Dedifferentiated amniotic fluid mesenchymal stem cell (primary cell): Measurements from ENCODE around the gene BBS7.

ENCODE experiments used
- DNase-seq: peaks from one replicate; pipeline ENCODE4 v3.0.0-alpha.2; 2016; ENCODE audit errors: extremely low spot score

BBS7 gene, protein sequence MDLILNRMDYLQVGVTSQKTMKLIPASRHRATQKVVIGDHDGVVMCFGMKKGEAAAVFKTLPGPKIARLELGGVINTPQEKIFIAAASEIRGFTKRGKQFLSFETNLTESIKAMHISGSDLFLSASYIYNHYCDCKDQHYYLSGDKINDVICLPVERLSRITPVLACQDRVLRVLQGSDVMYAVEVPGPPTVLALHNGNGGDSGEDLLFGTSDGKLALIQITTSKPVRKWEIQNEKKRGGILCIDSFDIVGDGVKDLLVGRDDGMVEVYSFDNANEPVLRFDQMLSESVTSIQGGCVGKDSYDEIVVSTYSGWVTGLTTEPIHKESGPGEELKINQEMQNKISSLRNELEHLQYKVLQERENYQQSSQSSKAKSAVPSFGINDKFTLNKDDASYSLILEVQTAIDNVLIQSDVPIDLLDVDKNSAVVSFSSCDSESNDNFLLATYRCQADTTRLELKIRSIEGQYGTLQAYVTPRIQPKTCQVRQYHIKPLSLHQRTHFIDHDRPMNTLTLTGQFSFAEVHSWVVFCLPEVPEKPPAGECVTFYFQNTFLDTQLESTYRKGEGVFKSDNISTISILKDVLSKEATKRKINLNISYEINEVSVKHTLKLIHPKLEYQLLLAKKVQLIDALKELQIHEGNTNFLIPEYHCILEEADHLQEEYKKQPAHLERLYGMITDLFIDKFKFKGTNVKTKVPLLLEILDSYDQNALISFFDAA

DNA sequence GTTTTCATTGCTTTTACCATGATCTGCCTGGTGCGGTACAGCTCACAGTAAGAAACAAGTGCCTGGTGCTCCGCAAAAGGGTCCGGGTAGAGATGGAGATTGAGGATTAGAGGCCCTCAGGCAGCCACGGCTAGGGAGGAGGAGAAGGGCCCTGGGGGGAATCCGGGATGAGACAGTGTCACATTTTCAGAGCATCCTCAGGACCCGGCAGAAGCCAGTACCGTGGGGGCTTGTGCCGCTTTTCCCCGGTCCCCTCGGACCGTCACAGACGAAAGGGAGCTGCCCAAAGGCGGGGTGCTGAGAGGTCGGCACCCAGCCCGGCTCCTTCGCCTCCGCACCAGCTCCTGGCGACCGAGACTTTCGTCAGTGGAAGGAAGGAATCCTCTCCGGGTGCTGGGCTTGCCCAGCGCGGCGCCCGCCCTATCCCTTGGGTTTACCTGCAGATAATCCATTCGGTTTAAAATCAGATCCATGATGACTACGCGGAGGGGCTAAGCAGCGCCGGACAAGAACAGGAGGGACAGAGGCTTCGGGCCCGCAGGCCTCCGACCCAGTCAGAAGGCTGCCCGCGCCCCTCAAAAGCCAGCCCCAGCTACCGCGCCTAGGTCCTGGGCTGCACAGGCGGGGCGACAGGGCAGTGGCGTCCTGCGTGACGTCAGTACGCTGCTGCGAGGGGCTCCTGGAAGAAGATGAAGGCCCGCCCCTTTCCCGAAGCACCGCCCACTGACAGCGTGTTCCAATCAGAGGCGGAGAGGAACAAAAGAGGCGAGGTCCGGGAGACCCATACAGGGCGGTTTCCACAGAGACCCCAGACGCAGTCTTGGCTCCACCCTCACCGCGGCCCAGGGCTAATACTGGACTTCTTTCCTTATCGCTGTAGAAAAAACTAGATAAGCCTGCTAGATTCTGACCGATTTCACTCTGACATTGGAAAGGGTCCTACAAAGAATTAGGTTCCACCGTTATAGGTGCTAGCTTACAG, at the start of gene BBS7:
Gene BBS7 (minus strand): TSS at position 634 of the 982 bp plus-strand sequence. CDS start 161 bp downstream, at position 473.
- DNase-seq = peak; percentile 97

GRCh38 chr4:121913667-121914066, 43.4 kb upstream of the BBS7 start:
- no peak for DNase-seq

GRCh38 chr4:121908346-121908745, 38.1 kb upstream of the BBS7 start:
- no peak for DNase-seq

GRCh38 chr4:121900132-121900983, 30.1 kb upstream of the BBS7 start:
- peak; percentile 71 for DNase-seq

- no peak for DNase-seq
These were observed 27.9 kb upstream of the BBS7 start for GRCh38 chr4:121898150-121898549.

GRCh38 chr4:121888134-121888533, 17.9 kb upstream of the BBS7 start:
- no peak for DNase-seq

- DNase-seq = no peak
These were observed 14.8 kb upstream of the BBS7 start for GRCh38 chr4:121885115-121885514.

- DNase-seq = no peak
These were observed 10.9 kb upstream of the BBS7 start for GRCh38 chr4:121881158-121881557.

GRCh38 chr4:121879135-121879534, 8.9 kb upstream of the BBS7 start:
- DNase-seq = no peak

- no peak for DNase-seq
These were observed 6.9 kb upstream of the BBS7 start for GRCh38 chr4:121877041-121877773.

- DNase-seq = no peak
These were observed 5.8 kb upstream of the BBS7 start for GRCh38 chr4:121876070-121876469.

DNA sequence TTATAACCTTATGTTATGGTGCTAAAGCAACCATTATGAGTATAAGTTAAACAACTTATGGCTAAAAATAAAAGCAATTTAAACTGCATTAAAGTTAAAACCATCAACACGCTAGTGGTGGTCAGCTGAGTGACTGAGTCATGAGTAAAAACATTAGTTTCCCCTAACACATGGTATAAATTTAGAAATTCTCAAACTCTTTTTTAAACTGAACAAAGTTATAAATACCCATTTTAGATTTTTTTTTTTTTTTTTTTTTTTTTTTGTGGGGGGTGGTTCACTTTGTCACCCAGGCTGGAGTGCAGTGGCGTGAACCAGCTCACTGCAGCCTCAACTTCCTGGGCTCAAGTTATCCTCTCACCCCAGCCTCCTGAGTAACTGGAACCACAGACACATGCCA, 5.4 kb upstream of the BBS7 start:
- no peak for DNase-seq

DNA sequence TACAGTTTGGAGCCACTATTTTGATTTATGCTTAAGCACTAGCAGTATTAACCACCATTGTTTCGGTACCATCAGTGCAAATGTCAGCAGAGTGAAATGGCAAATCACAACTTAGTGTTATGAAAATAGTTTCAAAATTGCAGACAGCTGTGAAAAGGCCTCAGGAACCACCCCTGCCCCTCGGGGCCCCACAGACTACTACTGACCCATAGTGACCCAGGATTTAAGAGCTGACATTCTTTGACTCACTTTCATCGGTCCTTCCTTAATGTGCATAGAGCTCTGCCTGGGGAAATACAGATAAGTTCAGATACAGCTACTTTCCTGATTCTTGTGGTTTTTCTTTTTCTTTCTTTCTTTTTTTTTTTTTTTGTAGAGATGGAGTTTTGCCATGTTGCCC, 3.3 kb upstream of the BBS7 start:
- no peak for DNase-seq

DNA sequence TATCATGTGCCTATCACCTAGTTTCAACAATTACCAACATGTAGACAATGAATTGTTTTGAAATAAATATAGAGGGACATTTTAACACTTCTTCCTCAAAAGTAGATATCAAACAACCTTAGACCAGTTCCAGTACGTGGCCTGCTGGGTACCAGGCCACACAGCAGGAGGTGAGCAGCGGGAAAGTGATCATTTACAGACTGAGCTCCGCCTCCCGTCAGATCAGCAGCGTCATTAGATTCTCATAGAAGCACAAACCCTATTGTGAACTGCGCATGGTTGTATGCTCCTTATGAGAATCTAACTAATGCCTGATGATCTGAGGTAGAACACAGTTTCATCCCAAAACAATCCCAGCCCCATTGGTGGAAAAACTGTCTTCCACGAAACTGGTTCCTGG, 6.5 kb downstream of the BBS7 start:
- DNase-seq = no peak

DNA sequence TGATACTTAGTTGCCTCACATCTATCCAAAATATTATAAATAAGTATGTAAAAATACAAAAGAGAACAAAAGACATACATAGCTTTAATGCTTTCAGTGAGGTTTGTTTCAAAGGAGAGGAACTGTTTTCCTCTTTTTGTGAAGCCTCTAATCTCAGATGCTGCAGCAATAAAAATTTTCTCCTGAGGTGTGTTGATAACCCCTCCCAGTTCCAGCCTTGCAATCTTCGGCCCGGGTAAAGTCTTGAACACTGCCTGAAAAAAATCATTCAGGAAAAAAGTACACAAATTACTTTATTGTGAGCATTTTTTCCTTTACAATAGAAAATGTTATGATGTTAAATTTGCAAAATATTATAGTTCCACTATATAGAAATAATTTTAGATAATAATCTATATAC, 8.8 kb downstream of the BBS7 start:
- no peak for DNase-seq

GRCh38 chr4:121860121-121860520, 10.2 kb downstream of the BBS7 start:
- no peak for DNase-seq

GRCh38 chr4:121851354-121851753, 18.9 kb downstream of the BBS7 start:
- no peak for DNase-seq

GRCh38 chr4:121846662-121847061, 23.6 kb downstream of the BBS7 start:
- DNase-seq = no peak

- no peak for DNase-seq
These were observed 27.4 kb downstream of the BBS7 start for GRCh38 chr4:121842862-121843261.

- no peak for DNase-seq
These were observed 32.1 kb downstream of the BBS7 start for GRCh38 chr4:121838136-121838535.
